Uterus (tissue), 2 donors: ENCODE measurements around the gene PPP2R5E.

Experiments
- POLR2A ChIP-seq, 2 donors: fragments of 450-650 bp; IDR thresholded peaks; one replicate each; pipeline ENCODE4 v1.6.1; 2016; ENCODE audit warnings: antibody characterized with exemption in 2 of 2, mild to moderate bottlenecking in 1 of 2, moderate library complexity in 1 of 2
- TF ChIP-seq, protein P1 (sequence below), 4 experiments: fragments of 200-600 bp in 2 of 4; fragments of 450-650 bp in 2 of 4; sonication (generic) in 2 of 4; IDR thresholded peaks; one replicate each; pipeline ENCODE4 v1.5.1; 2016 to 2019; ENCODE audit warnings: antibody characterized with exemption in 4 of 4, mild to moderate bottlenecking in 2 of 4, moderate library complexity in 1 of 4

GRCh38 chr14:63357841-63358240 is 185.3 kb downstream of the PPP2R5E start:
- TF ChIP-seq POLR2A (IDR thresholded peaks at IDR 0.05), result no peak
- TF ChIP-seq, protein P1, sequence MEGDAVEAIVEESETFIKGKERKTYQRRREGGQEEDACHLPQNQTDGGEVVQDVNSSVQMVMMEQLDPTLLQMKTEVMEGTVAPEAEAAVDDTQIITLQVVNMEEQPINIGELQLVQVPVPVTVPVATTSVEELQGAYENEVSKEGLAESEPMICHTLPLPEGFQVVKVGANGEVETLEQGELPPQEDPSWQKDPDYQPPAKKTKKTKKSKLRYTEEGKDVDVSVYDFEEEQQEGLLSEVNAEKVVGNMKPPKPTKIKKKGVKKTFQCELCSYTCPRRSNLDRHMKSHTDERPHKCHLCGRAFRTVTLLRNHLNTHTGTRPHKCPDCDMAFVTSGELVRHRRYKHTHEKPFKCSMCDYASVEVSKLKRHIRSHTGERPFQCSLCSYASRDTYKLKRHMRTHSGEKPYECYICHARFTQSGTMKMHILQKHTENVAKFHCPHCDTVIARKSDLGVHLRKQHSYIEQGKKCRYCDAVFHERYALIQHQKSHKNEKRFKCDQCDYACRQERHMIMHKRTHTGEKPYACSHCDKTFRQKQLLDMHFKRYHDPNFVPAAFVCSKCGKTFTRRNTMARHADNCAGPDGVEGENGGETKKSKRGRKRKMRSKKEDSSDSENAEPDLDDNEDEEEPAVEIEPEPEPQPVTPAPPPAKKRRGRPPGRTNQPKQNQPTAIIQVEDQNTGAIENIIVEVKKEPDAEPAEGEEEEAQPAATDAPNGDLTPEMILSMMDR (IDR thresholded peaks at IDR 0.05), result no peak
